OCI-LY1 (cell line): ENCODE data around the gene TPR.

Source experiments
- H2AFZ ChIP-seq: fragments of 200-600 bp; sonication (generic), shearing (Covaris generic); 2 replicates; pipeline ENCODE4 v1.6.0; 2014; ENCODE audit warnings: antibody characterized with exemption, mild to moderate bottlenecking, low read length
- H3F3A ChIP-seq: fragments of 200-600 bp; sonication (generic), shearing (Covaris generic); 2 replicates; pipeline ENCODE4 v1.6.0; 2014; ENCODE audit warnings: mild to moderate bottlenecking, antibody characterized with exemption, low read length, moderate library complexity; ENCODE audit not compliant: insufficient read depth
- H3K27ac ChIP-seq: fragments of 200-600 bp; sonication (generic); 2 replicates; pipeline ENCODE4 v1.5.1; 2014; ENCODE audit warnings: low read length, mixed run types, mild to moderate bottlenecking, low read depth; ENCODE audit not compliant: poor library complexity, severe bottlenecking
- H3K27me3 ChIP-seq: fragments of 200-600 bp; sonication (generic); 2 replicates; pipeline ENCODE4 v1.6.0; 2014; ENCODE audit warnings: antibody characterized with exemption, mild to moderate bottlenecking, low read length, moderate library complexity; ENCODE audit not compliant: insufficient read depth
- H3K36me3 ChIP-seq: fragments of 200-600 bp; sonication (generic); 2 replicates; pipeline ENCODE4 v1.6.1; 2014; ENCODE audit warnings: mild to moderate bottlenecking, antibody characterized with exemption, low read length, moderate library complexity, mixed read lengths; ENCODE audit not compliant: insufficient read depth
- H3K4me1 ChIP-seq: fragments of 200-600 bp; sonication (generic); 2 replicates; pipeline ENCODE4 v1.5.1; 2014; ENCODE audit warnings: mild to moderate bottlenecking, low read length, moderate library complexity; ENCODE audit not compliant: insufficient read depth, severe bottlenecking
- H3K4me2 ChIP-seq: fragments of 200-600 bp; sonication (generic), shearing (Covaris generic); 2 replicates; pipeline ENCODE4 v1.6.1; 2014; ENCODE audit warnings: low read length
- H3K4me3 ChIP-seq: fragments of 200-600 bp; sonication (generic); 2 replicates; pipeline ENCODE4 v1.5.1; 2014; ENCODE audit warnings: low read length, low read depth, mild to moderate bottlenecking, mixed read lengths; ENCODE audit not compliant: poor library complexity, severe bottlenecking
- H3K79me2 ChIP-seq: fragments of 200-600 bp; shearing (Covaris generic); 2 replicates; pipeline ENCODE4 v1.6.1; 2016; ENCODE audit warnings: mixed run types, low read length, mixed read lengths; ENCODE audit not compliant: insufficient read depth
- H3K9ac ChIP-seq: fragments of 200-600 bp; sonication (generic), shearing (Covaris generic); 2 replicates; pipeline ENCODE4 v1.6.1; 2014; ENCODE audit warnings: mild to moderate bottlenecking, low read length, mixed read lengths
- H3K9me2 ChIP-seq: fragments of 200-600 bp; sonication (generic), shearing (Covaris generic); 2 replicates; pipeline ENCODE4 v1.6.1; 2014; ENCODE audit warnings: low read depth, mild to moderate bottlenecking, low read length, mixed read lengths
- H3K9me3 ChIP-seq: fragments of 200-600 bp; shearing (Covaris generic); 2 replicates; pipeline ENCODE4 v1.6.1; 2014; ENCODE audit warnings: low read length, mixed read lengths
- H4K20me1 ChIP-seq: fragments of 200-600 bp; sonication (generic), shearing (Covaris generic); 2 replicates; pipeline ENCODE4 v1.6.0; 2016; ENCODE audit warnings: mild to moderate bottlenecking, low read length; ENCODE audit not compliant: insufficient read depth
- EZH2 ChIP-seq: fragments of 200-600 bp; sonication (generic), shearing (Covaris generic); IDR thresholded peaks from 2 replicates; pipeline ENCODE4 v1.8.0; 2017; ENCODE audit warnings: borderline replicate concordance, mixed run types, mild to moderate bottlenecking, antibody characterized with exemption, low read length, moderate library complexity, mixed read lengths
- TF ChIP-seq, protein P1 (sequence below): fragments of 200-600 bp; sonication (generic), shearing (Covaris generic); IDR thresholded peaks from 2 replicates; pipeline ENCODE4 v1.5.1; 2017; ENCODE audit warnings: mild to moderate bottlenecking, antibody characterized with exemption, low read length, moderate library complexity, mixed read lengths

The TPR gene

DNA sequence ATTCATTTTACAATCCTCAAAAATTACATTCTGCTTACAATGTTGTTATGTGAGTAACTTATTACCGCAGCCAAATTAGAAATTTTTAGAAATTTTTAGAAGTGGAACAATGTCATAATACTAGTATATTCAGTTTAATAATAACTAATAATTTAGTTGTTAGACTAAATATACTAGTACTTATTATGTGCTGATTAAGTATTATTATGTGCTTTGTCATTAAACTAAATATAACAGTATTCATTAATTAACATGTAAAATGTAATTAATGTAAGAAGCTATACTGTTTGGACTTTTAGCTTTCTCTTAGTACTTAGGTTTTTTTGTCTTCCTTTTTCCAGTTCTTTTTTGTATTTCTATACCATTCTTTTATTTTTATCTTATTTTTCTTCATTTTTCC lies 15.9 kb upstream of the TPR start:
- H3K27ac ChIP-seq: no peak overlapping the region
- no peaks in the 10 kb centered on the region for H3K9me2 ChIP-seq
- H3K9me3 ChIP-seq: no peaks in the 10 kb centered on the region
- H4K20me1 ChIP-seq: no peaks in the 10 kb centered on the region
- H3K79me2 ChIP-seq: no peaks in the 10 kb centered on the region
- peaks cover 54% of the 10 kb centered on the region for H3K36me3 ChIP-seq
- H3K9ac ChIP-seq: no peak overlapping the region
- no peak overlapping the region for H3K4me2 ChIP-seq
- no peaks in the 10 kb centered on the region; the same call in 1 of the 2 replicates for H3F3A ChIP-seq
- TF ChIP-seq, protein P1, sequence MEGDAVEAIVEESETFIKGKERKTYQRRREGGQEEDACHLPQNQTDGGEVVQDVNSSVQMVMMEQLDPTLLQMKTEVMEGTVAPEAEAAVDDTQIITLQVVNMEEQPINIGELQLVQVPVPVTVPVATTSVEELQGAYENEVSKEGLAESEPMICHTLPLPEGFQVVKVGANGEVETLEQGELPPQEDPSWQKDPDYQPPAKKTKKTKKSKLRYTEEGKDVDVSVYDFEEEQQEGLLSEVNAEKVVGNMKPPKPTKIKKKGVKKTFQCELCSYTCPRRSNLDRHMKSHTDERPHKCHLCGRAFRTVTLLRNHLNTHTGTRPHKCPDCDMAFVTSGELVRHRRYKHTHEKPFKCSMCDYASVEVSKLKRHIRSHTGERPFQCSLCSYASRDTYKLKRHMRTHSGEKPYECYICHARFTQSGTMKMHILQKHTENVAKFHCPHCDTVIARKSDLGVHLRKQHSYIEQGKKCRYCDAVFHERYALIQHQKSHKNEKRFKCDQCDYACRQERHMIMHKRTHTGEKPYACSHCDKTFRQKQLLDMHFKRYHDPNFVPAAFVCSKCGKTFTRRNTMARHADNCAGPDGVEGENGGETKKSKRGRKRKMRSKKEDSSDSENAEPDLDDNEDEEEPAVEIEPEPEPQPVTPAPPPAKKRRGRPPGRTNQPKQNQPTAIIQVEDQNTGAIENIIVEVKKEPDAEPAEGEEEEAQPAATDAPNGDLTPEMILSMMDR: no peak
- no peak for TF ChIP-seq EZH2
- H3K4me1 ChIP-seq: no peaks in the 10 kb centered on the region
- H2AFZ ChIP-seq: no peak overlapping the region
- H3K27me3 ChIP-seq: no peaks in the 10 kb centered on the region
- no peak overlapping the region for H3K4me3 ChIP-seq

DNA sequence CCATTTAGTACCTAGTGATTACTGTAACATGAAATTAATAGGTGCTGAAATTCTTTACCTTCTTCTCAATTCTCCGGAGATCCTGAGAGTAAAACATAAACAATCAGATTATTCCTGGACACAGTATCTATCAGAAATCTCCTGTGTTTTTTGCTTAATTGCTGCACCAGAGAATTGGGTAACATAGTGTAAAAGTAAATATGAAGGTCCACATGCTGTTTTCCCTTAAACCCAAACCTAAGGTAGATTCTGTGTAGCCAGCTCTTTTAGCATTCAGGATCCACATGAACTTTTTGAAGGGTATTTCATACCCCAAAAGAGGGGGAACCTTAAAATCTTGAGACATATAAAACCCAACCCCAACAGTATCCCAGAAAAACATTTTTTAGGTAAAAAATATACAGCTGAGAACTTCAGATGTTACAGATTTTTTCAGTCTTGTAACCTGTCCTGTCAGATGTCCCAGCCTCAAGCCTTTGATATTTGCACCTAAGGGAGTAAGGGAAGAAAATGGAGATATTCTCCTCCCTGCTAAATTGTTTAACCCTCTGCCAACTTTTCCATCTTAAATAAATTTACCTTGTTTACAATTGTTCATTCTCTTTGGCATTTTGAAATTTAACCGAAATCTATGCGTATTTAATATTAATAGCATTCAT lies 11.8 kb upstream of the TPR start:
- no peaks in the 10 kb centered on the region for H3K4me1 ChIP-seq
- no peak overlapping the region for H3K9ac ChIP-seq
- no peak overlapping the region for H3K4me3 ChIP-seq
- H3K79me2 ChIP-seq: no peaks in the 10 kb centered on the region
- no peaks in the 10 kb centered on the region for H3K9me3 ChIP-seq
- peaks cover 51% of the 10 kb centered on the region for H3K36me3 ChIP-seq
- H3F3A ChIP-seq: no peaks in the 10 kb centered on the region; the same call in 1 of the 2 replicates
- no peaks in the 10 kb centered on the region for H3K27me3 ChIP-seq
- no peak for TF ChIP-seq EZH2
- TF ChIP-seq, protein P1: no peak
- H3K4me2 ChIP-seq: no peak overlapping the region
- H4K20me1 ChIP-seq: no peaks in the 10 kb centered on the region
- no peaks in the 10 kb centered on the region for H3K9me2 ChIP-seq
- H2AFZ ChIP-seq: no peak overlapping the region
- H3K27ac ChIP-seq: no peak overlapping the region

DNA sequence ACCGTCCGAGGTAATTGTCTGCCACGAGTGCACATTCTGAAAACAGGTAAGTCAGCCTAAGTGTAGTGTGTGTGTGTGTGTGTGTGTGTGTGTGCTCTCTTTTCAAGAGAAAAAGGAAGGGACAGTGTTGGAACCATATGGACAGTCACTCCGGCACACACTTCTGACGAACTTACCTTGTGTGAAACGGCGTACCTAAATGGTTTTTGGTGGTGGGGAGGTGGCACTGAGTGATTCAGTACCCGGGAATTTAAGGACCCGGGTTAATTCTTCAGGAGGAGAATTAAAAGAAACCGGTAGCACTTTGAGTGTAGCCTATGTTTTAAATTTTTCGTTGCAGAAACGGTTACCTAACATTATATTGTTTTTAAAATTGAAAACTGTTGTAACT lies 871 bp upstream of the TPR start:
- H3K9me3 ChIP-seq: no peaks in the 10 kb centered on the region
- peak overlapping the region; percentile 89 for H3K4me3 ChIP-seq
- peak overlapping the region; percentile 77 for H3K27ac ChIP-seq

More for the DNA sequence above, 871 bp upstream of the TPR start:
- Histone ChIP-seq H3K4me1 (peaks cover 27% of the 10 kb centered on the region), H3K9ac (peak overlapping the region; percentile 82), H3K27me3 (no peaks in the 10 kb centered on the region), H3K79me2 (peaks cover 44% of the 10 kb centered on the region), H3K4me2 (peak overlapping the region; percentile 80), H3K9me2 (no peaks in the 10 kb centered on the region), H3K36me3 (peaks cover 35% of the 10 kb centered on the region), H3F3A (no peaks in the 10 kb centered on the region), H2AFZ (peak overlapping the region; percentile 85), H4K20me1 (no peaks in the 10 kb centered on the region)
- TF ChIP-seq, protein P1: no peak
- TF ChIP-seq EZH2: no peak
